Left forelimb (tissue), 1 donor: ENCODE measurements around the gene RIMBP2.

ENCODE experiments used
- DNase-seq: peaks from one replicate; pipeline ENCODE4 v3.0.0-alpha.2; 2018; ENCODE audit warnings: low spot score

RIMBP2 gene

DNA sequence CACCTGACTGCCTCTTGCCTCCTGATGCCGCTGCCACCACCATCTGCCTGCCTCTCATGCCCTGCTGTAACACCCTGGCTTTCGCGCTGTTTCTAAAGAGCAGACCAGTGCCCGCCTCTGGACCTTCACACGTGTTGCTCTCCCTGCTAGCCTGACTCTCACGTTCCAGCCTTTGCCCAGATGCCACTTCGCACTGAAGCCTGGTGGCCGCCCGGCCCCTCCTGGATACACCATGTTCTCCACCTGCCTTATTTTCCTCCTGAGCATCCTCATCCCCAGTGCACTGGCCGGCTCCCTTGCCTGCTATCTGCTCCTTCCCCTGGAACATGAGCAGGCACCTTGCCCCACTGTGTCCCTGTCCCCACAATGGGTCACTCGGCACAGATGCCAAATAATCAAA, 231.9 kb downstream of the RIMBP2 start:
- DNase-seq = no peak

DNA sequence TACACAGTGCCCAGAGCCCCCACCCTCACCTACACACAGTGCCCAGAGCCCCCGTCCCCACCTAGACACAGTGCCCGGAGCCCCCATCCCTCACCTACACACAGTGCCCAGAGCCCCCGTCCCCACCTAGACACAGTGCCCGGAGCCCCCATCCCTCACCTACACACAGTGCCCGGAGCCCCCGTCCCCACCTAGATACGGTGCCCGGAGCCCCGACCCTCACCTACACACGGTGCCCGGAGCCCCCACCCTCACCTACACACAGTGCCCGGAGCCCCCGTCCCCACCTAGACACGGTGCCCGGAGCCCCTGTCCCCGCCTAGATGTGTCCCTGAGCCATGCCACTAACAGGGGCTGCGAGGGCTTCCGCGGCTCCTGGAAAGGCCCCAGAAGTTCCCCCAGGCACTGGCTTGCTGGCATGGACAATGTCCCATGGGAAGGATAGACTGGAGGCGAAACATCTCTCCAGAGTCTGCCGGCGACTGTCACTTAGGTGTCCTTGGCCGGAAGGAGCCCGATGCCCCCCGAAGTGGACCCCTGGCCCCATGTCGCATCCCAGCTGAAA, 232.4 kb downstream of the RIMBP2 start:
- DNase-seq = no peak

GRCh38 chr12:130482448-130482847, 233.7 kb downstream of the RIMBP2 start:
- no peak for DNase-seq

GRCh38 chr12:130481392-130481879, 234.7 kb downstream of the RIMBP2 start:
- DNase-seq = no peak

DNA sequence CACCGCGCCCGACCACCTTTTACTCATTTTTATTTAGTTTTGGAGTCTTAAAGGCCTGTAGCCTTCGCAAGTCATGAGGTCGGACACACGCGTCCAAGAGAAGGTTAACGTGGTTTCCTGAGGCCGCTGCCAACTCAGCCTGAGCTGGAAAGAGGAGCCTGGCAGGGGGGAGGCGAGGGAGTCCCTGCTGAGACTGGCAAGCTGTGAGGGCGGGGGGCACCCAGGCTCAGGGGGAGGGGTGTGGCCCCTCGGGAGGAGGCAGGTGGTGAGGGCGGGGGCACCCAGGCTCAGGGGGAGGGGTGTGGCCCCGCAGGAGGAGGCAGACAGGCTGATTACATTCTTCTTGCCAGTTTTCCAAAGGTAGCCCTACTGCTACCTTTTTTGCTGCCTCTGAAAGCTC, 235.2 kb downstream of the RIMBP2 start:
- no peak for DNase-seq

DNA sequence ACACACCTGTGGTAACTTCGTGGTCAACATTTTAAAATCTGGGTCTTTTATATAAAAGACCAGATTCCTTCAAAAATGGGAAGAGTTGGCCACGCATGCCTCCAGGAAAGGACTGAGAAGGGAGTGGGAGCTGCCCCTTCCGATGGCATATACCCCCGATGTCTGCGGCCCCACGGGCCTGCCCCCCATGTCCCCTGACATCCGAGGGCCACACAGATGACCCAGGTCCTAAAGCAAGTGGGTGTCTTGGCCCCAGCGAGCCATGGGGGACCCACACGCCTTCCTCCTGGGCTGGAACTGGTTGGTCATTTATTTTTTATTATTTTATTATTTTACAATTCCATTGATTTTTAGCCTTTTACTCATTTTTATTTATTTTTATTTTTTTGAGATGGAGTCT, 235.9 kb downstream of the RIMBP2 start:
- no peak for DNase-seq

GRCh38 chr12:130479401-130480125, 236.5 kb downstream of the RIMBP2 start:
- DNase-seq = no peak

GRCh38 chr12:130478786-130479185, 237.3 kb downstream of the RIMBP2 start:
- no peak for DNase-seq

- no peak for DNase-seq
These were observed 238.4 kb downstream of the RIMBP2 start for GRCh38 chr12:130477701-130478100.

DNA sequence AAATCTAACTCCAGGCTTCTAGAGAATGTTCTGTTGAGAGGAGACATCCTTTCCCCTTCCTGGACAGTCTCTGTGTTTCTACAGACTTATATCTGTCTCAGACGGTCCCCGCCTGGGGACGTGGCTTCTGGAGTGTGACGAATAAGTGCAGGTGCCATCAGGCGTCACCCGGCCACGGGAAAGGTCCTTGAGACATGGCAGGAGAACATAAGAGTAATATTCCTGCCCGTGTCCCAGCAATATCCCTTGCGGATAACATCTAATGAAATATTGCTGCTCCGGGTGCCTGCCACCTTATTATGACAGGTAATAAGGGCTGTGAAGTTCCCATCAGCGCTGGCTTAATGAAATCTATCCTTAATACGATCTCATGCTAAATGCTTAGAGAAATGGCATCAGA, 238.8 kb downstream of the RIMBP2 start:
- DNase-seq = no peak

DNA sequence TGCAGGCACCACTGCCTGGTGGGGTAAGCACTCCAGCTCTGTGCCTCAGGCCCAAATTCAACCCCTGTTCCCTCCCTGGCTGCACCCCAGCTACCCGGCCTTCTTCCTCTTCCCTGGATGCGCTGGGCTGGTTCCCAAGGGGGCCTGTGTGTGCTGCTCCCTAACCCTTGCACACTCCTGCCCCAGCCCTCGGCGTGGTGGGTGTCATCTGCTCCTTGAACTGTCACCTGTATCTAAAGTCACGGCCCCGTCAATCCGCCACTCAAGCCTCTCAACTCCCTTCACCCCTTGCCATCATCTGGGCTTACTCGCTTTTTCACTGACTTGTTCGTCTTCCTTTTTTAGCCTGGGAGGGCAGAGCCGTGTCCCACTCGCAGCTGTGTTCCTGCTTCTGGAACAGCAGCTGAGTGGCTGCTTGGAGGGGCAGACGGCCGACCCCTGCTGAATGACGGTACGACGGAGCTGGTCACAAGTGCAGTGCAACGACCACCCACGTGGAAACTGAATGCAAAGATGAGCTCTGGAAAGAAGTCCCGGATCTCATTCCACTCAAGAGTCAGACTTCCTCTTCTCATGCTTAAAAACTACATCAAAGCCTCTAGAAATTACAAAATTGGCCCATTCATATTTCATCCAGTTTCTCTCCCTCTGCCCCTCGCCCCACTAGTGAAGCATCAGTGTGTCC, 239.5 kb downstream of the RIMBP2 start:
- DNase-seq = no peak

DNA sequence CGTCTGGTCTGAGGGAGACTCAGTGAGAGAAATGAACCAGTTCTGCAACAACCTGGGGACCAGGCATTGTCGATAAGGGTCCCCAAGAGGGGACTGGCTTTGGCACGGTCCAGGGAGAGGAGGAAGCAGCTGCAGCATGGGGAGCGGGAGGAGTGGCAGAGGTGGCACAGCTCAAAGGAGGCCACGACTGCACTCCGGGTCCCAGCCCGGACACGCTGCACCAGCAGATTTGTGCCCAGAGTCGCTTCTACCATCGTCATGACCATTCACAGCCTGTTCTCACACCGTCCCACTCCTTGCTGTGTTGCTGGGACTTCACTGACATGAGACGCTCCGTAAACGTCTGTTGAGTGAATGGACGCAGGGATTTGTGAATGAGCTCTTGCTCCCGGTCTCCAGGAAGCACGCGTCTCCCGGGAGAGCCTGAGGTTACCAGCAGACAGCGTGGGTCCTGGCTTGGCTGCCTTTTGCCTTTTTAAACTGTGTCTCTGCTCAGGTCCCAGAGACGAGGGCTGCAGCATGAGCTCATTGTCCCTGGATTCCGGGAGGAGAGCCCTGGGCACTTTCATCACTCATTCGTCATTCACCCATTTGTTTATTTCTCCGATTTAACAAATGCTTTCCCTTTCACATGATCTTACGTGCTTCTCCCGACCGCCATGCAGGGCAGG, 241.4 kb downstream of the RIMBP2 start:
- DNase-seq = no peak

DNA sequence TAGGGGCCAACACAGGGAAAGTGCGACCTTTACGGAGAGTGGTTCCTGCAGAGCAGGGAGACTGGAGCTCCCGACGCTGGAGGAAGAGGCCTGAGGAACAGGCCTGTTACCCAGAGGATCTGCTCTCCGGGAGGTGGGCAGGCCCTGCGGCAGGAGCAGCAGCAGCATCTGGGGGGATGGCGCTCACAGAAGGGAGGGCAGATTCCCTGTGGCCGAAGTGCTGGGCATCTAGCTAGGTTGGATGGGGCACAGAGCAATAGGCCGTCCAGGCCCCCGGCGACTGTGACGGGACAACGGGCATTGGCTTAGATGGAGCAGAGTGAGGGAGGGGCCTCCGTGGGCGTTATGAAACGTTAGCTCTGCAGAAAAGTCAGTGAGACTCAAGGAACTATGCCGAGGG, 242.8 kb downstream of the RIMBP2 start:
- DNase-seq = no peak

DNA sequence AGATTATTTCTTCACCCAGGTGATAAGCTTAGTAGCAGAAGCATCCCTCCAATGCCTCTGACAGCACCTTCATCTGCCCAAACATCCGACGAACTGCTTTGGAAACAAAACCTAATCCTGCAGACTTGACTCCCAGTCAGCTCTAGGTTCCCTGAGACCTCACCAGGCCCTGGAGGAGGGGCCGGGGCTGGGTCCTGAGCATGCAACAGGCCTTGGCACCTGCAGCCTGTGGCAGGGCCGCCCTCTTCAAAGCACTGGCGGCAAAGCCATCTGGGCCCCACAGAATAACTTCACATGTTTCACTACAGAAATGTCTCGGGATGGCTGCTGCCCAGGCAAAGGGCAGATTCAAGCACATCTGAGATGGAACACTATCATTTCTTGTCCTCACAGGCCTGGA, 245.1 kb downstream of the RIMBP2 start:
- no peak for DNase-seq

DNA sequence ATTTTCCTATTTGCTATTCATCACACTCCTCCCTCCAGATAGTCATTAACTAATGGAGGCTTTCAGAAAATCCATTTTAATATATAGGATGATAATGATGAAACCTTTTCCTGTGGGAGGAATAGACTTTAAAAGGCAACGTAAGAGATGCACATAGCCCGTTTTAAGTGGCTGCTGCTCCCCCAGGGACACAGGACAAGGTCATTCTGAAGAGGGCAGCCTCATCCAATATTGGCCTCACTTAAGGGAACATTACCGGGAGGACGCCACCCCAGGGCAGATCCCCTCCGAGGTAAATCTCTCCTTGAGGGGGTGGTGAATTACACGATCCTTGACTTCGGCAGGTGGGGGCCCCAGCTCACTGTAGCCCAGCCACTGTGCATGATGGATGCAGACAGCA, 246.5 kb downstream of the RIMBP2 start:
- no peak for DNase-seq

- no peak for DNase-seq
These were observed 247.3 kb downstream of the RIMBP2 start for GRCh38 chr12:130468700-130469245.

- no peak for DNase-seq
These were observed 247.9 kb downstream of the RIMBP2 start for GRCh38 chr12:130468186-130468585.

DNA sequence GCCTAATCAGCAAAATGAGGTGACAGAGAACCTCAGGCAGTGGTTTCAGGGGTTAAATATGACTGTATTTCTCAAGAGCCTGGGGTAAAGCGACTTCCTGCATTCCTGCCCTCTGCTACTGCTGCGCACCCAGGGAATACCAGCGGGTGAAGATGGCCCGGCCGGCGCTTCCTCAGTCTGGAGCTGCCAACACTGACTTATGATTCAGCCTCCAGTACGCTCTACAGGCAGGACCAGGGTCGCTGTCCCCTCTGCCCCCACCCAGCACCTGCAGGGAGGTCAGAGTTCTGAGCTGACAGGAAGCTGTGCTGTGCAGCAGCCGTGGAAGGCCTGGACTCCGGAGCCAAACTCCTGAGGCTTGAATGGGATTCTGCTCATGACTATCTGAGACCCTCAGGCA, 250.5 kb downstream of the RIMBP2 start:
- no peak for DNase-seq

DNA sequence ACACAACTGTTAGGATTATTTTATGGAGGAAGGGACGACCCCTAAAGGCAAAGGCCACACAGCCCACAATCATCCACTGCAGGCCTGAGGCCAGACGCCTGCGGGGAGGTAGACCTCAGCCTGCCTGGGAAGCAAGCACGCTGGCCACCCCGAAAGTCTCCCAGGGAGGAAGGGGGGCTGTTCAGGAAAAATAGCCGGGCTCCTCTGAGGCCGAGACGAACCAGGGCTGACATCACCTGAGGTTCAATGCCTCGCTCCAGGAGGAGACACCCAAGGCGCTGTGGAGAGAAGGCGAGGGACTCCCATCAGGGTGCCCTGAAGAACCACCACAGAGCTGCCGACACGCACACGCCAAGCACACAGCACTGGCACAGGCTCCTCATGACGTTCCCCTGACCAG, 251.1 kb downstream of the RIMBP2 start:
- DNase-seq = no peak

DNA sequence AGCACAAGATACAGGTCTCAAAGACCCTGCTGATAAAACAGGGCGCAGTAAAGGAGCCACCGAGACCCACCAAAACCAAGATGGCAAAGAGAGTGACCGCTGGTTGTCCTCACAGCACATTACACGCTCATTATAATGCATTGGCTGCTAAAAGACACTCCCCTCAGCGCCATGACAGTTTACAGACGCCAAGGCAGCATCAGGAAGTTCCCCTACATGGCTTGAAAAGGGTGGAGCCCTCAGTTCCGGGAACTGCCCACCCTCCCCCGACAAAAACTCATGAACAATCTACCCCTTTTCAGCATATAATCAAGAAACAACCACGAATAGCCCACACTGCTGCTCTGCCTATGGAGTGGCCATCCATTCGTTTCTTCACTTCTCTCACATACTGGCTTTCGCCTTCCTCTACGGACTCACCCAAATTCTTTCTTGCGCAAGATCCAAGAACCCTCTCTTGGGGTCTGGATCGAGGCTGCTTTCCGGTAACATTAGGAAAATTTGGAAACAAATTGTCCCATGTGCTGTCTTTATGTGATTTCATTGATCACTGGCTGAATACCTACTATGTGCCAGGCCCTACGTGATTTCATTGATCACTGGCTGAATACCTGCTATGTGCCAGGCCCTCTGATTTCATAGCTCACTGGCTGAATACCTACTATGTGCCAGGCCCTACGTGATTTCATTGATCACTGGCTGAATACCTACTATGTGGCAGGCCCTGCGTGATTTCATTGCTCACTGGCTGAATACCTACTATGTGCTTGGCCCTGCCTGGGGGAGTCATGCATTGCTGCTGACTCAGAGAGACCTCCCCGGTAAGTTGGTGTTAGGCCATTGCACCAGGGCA, 252.1 kb downstream of the RIMBP2 start:
- DNase-seq = no peak

DNA sequence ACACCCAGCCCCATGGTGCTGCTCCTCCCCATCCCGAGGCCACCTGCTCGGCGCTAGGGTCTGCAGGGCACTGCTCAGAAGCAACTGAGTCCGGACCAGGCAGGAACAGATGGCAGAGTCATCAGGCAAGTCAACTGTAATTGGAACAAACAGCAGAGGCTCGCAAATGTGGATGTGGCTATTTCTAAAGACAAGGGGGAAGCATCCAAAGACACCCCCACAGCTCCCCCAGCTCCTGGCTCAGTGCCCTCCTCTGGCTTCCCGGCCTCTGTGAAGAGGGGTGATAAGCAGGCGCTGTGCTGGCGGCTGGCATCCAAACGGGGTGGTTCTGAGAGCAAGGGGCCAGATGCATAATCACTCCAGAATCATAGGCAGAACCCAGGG, 252.8 kb downstream of the RIMBP2 start:
- DNase-seq = no peak
